Measurements from ENCODE around the gene ADGRE2.
"Not testable (repeated sequence)": the region's sequence is repeated elsewhere in the genome, so short reads cannot be mapped to it uniquely, and the experiment has no call there.

ADGRE2 gene

GRCh38 chr19:14777645-14778044 is 715 bp downstream of the ADGRE2 start:
- DNase-seq: not testable (repeated sequence)

GRCh38 chr19:14775869-14776586 is 2.3 kb downstream of the ADGRE2 start:
- no peak for DNase-seq

GRCh38 chr19:14775326-14775725 is 3.0 kb downstream of the ADGRE2 start:
- DNase-seq: not testable (repeated sequence)

GRCh38 chr19:14774373-14774772 is 4.0 kb downstream of the ADGRE2 start:
- no peak for DNase-seq

GRCh38 chr19:14773722-14774121 is 4.6 kb downstream of the ADGRE2 start:
- DNase-seq: not testable (repeated sequence)

- DNase-seq: no peak
Measured at GRCh38 chr19:14772995-14773394, 5.4 kb downstream of the ADGRE2 start.

- no peak for DNase-seq
Measured at GRCh38 chr19:14772467-14772866, 5.9 kb downstream of the ADGRE2 start.

GRCh38 chr19:14770944-14771839 is 7.2 kb downstream of the ADGRE2 start:
- DNase-seq: no peak

- no peak for DNase-seq
Measured at GRCh38 chr19:14770136-14770535, 8.2 kb downstream of the ADGRE2 start.

GRCh38 chr19:14769201-14769600 is 9.2 kb downstream of the ADGRE2 start:
- DNase-seq: no peak

- DNase-seq: no peak
Measured at GRCh38 chr19:14768001-14768400, 10.4 kb downstream of the ADGRE2 start.

GRCh38 chr19:14767466-14767971 is 10.8 kb downstream of the ADGRE2 start:
- DNase-seq: no peak

- not testable (repeated sequence) for DNase-seq
Measured at GRCh38 chr19:14765841-14766240, 12.5 kb downstream of the ADGRE2 start.

- not testable (repeated sequence) for DNase-seq
Measured at GRCh38 chr19:14765403-14765802, 13.0 kb downstream of the ADGRE2 start.

- no peak for DNase-seq
Measured at GRCh38 chr19:14764401-14764800, 14.0 kb downstream of the ADGRE2 start.

- DNase-seq: no peak
Measured at GRCh38 chr19:14763497-14764145, 14.7 kb downstream of the ADGRE2 start.

GRCh38 chr19:14762111-14762510 is 16.2 kb downstream of the ADGRE2 start:
- no peak for DNase-seq

GRCh38 chr19:14761607-14762006 is 16.8 kb downstream of the ADGRE2 start:
- DNase-seq: no peak

GRCh38 chr19:14758816-14759215 is 19.5 kb downstream of the ADGRE2 start:
- no peak for DNase-seq

GRCh38 chr19:14748601-14749000 is 29.8 kb downstream of the ADGRE2 start:
- no peak for DNase-seq

- no peak for DNase-seq
Measured at GRCh38 chr19:14746886-14747285, 31.5 kb downstream of the ADGRE2 start.

- no peak for DNase-seq
Measured at GRCh38 chr19:14735915-14736314, 42.4 kb downstream of the ADGRE2 start.

- DNase-seq: no peak
Measured at GRCh38 chr19:14733574-14733973, 44.8 kb downstream of the ADGRE2 start.
